HFF-Myc (cell line): ENCODE data around the gene SAMD9.
A peak's percentile ranks its signal among the peaks of the same experiment; 100 is the strongest.
"Not testable (repeated sequence)": the region's sequence is repeated elsewhere in the genome, so short reads cannot be mapped to it uniquely, and the experiment has no call there.

Experiments
- DNase-seq: peaks from one replicate; pipeline ENCODE4 v3.0.0-alpha.2; 2011; ENCODE audit warnings: low read depth; ENCODE audit errors: extremely low read depth
- H3K4me3 ChIP-seq: replicated peaks from 2 replicates; pipeline ENCODE4 v1.5.1; 2011; ENCODE audit warnings: low read depth, mild to moderate bottlenecking, control low read depth, low read length
- CTCF ChIP-seq: IDR thresholded peaks from 2 replicates; pipeline ENCODE4 v1.5.1; 2012; ENCODE audit warnings: mild to moderate bottlenecking, low read depth, low read length, control low read depth; ENCODE audit errors: missing control alignments

Gene SAMD9

DNA sequence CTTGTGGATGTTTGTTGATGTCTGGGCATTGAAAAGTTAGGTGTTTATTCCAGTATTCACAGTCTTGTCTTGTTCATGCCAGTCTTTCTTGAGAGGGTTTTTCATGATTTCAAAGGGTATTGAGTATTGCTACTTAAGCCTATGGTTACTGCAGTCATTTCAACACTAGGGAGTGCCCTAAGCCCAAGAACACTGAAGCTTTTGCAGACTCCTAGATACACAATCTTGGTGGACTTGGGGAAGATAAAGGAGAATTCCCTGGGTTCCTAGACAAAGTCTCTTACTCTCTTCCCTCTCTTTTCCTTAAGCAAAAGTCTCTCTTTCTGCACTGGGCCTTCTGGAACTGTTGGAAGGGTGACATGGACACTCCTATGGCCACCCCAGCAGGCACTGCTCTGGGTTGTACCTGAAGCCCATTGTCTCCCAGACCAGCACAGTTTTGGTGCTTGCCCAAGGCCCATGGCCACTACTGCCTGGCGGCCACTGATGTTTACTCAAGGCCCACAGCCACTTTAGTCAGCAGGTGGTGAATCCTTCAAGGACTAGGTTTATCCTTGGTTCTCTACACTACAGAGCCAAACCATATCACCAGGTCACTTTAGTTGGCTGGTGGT is 24.9 kb downstream of the SAMD9 start:
- H3K4me3 ChIP-seq, result no peak overlapping the region
- TF ChIP-seq CTCF, result peak; percentile 47
- DNase-seq, result peak; percentile 10

GRCh38 chr7:93073357-93073756 is 44.4 kb downstream of the SAMD9 start:
- DNase-seq, H3K4me3 ChIP-seq: not testable (repeated sequence)

DNA sequence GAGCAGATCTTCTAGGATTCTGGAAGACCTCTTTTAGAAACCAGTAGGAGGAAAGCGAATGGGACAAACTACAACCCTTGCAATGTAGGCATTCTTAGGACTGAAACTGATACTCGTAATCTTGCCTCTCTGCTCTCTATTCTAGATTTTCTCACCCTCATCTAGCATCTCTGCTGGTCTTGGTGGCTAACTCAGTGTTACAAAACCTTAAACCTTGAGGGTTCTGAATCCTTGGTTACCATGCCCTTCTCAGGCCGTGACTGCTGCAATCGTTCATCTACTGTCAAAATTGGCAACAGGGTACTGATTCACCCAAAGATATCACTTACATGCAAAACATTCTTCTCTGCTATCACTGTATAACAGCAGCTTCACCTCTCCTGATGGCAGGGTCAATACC is 55.2 kb downstream of the SAMD9 start:
- H3K4me3 ChIP-seq, result no peak overlapping the region
- DNase-seq, result no peak
- no peak for TF ChIP-seq CTCF

- no peak overlapping the region for H3K4me3 ChIP-seq
- DNase-seq, result no peak
- no peak for TF ChIP-seq CTCF
Observed at GRCh38 chr7:93060865-93061264, 56.9 kb downstream of the SAMD9 start.

GRCh38 chr7:93060025-93060424 is 57.8 kb downstream of the SAMD9 start:
- no peak overlapping the region for H3K4me3 ChIP-seq
- TF ChIP-seq CTCF, result no peak
- DNase-seq, result no peak

GRCh38 chr7:93056621-93057020 is 61.2 kb downstream of the SAMD9 start:
- H3K4me3 ChIP-seq, DNase-seq: not testable (repeated sequence)

- no peak overlapping the region for H3K4me3 ChIP-seq
- DNase-seq, result no peak
- peak; percentile 40 for TF ChIP-seq CTCF
Observed at GRCh38 chr7:93055543-93056107, 62.2 kb downstream of the SAMD9 start.

DNA sequence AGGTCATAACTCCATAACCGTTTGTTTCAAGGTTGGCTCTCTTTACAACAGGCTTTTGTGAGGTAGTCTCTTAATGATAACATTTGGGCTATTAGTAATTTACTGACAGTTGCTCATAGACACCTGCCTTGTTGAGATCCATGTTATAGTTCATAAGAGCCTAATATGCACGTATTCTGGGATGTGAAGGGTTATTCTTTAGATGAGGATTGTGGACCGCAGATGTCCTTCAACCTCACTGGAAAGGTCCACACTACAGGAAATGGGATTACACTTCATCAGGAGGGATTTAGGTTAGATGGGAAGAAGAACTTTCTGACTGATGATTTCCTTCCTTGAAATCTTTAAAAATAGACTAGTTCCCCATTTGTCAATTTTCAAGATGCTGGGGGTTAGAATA is 62.8 kb downstream of the SAMD9 start:
- H3K4me3 ChIP-seq, result no peak overlapping the region
- no peak for TF ChIP-seq CTCF
- no peak for DNase-seq
